Stimulated activated memory B cell treated with anti-CD40 and anti-IgM and Interleukin-4, amounts not matched to agents 10 μg/mL and 1 μg/mL and 100 μg/mL, for 72 hours (primary cell): ENCODE measurements around the gene FRAT2.
A peak's percentile ranks its signal among the peaks of the same experiment; 100 is the strongest.

Source experiments
- ATAC-seq: fragments of 150-1000 bp; cut with Tn5 transposase; 2 replicates; pipeline ENCODE4 v1.10.0; 2021
- H3K27ac Mint-ChIP-seq: one replicate; pipeline ENCODE4 v1.8.0; 2022; ENCODE audit warnings: mild to moderate bottlenecking, mixed read lengths
- H3K27me3 Mint-ChIP-seq: one replicate; pipeline ENCODE4 v1.8.0; 2022; ENCODE audit warnings: mixed read lengths
- H3K36me3 Mint-ChIP-seq: one replicate; pipeline ENCODE4 v1.8.0; 2022; ENCODE audit warnings: mixed read lengths
- H3K4me1 Mint-ChIP-seq: one replicate; pipeline ENCODE4 v1.8.0; 2022; ENCODE audit warnings: mixed read lengths
- H3K4me3 Mint-ChIP-seq: one replicate; pipeline ENCODE4 v1.8.0; 2022; ENCODE audit warnings: mild to moderate bottlenecking, moderate library complexity, mixed read lengths
- H3K9me3 Mint-ChIP-seq: one replicate; pipeline ENCODE4 v1.8.0; 2022; ENCODE audit warnings: mixed read lengths

FRAT2 gene, protein sequence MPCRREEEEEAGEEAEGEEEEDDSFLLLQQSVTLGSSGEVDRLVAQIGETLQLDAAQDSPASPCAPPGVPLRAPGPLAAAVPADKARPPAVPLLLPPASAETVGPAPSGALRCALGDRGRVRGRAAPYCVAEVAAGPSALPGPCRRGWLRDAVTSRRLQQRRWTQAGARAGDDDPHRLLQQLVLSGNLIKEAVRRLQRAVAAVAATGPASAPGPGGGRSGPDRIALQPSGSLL

DNA sequence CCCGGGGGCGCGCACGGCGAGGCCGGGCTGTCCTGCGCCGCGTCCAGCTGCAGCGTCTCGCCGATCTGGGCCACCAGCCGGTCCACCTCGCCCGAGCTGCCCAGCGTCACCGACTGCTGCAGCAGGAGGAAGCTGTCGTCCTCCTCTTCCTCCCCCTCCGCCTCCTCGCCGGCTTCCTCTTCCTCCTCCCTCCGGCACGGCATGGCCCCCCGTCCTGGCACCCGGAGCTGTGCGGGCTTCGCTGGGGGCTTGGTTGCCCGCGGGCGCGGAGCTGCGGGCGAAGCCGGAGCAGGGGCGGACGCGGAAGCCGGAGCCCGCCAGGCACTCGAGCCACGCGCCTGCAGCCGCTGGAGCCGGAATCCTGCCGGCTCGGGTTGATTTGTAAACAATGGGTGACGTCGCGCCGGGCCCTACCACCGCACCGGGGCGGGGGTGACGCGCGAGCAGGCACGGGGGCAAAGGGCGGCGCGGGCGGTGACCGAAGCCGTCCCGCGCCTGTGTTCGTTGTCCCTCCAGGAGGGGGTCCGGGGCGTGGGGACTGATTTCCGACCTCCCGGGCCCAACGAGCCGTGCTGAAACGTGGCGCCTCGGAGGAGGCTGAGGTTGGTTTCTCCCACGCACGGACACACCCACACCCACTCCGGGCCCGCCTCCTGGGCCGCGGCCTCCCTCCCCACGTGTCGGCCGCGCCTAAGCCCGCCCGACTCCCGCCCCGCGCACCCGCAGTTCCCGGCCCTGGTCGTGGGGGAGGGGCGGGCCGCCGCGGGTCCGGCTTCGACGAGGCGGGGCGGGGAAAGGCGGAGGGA lies at the start of gene FRAT2:
Gene FRAT2 (minus strand): TSS at position 360 of the 806 bp plus-strand sequence. CDS start 157 bp downstream, at position 203.
- Mint-ChIP-seq H3K36me3 (peaks cover 5% of the 10 kb centered on the region), H3K4me1 (peaks cover 44% of the 10 kb centered on the region)

DNA sequence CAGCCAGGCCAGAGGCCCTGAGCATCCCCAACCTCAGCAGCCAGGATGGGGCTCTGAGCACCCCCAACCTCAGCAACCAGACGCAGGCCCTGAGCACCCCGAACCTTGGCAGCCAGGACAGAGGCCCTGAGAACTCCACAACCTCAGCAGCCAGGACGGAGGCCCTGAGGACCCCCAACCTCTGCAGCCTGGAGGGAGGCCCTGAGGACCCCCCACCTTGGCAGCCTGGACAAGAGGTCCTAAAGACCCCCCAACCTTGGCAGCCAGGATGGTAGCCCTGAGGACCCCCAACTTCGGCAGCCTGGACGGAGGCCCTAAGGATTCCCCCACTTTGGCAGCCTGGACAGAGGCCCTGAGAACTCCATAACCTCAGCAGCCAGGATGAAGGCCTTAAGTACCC lies 49.6 kb upstream of the FRAT2 start:
- Mint-ChIP-seq H3K27me3 (no peaks in the 10 kb centered on the region), H3K36me3 (peaks cover 47% of the 10 kb centered on the region), H3K4me3 (no peak overlapping the region)

More for the DNA sequence above, at the start of gene FRAT2:
- Mint-ChIP-seq H3K4me3 (peak within 1 kb of the TSS; percentile 86), H3K27ac (peak within 1 kb of the TSS; percentile 85), H3K9me3 (no peaks in the 10 kb centered on the region), H3K27me3 (no peaks in the 10 kb centered on the region)
- peak; percentile 94 for ATAC-seq

DNA sequence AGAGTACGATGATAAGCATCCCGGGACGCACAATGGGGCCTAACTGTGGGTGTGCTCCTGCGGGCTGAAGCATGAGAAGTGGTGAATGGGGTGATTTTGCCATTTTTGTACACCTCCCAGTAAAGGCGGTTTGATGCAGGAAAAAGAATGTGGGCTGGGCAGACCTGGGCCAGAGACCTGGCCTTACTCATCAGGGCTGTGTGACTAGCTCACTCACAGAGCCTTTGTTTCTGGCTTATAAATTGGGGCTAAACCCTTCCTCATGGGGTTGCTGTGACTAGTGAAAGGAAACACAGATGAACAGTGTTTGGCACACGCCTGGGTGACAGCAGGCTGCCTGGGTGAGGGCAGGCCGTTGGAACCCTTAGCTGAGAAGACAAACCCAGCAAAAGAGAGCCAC lies 48.6 kb upstream of the FRAT2 start:
- no peak for ATAC-seq
- H3K27ac Mint-ChIP-seq, result no peak overlapping the region
- no peaks in the 10 kb centered on the region for H3K9me3 Mint-ChIP-seq
- peaks cover 46% of the 10 kb centered on the region for H3K36me3 Mint-ChIP-seq
- no peaks in the 10 kb centered on the region for H3K4me1 Mint-ChIP-seq
- H3K27me3 Mint-ChIP-seq, result no peaks in the 10 kb centered on the region
- H3K4me3 Mint-ChIP-seq, result no peak overlapping the region

More for the DNA sequence above, 49.6 kb upstream of the FRAT2 start:
- ATAC-seq, result no peak
- no peaks in the 10 kb centered on the region for H3K9me3 Mint-ChIP-seq
- no peaks in the 10 kb centered on the region for H3K4me1 Mint-ChIP-seq
- H3K27ac Mint-ChIP-seq, result no peak overlapping the region

DNA sequence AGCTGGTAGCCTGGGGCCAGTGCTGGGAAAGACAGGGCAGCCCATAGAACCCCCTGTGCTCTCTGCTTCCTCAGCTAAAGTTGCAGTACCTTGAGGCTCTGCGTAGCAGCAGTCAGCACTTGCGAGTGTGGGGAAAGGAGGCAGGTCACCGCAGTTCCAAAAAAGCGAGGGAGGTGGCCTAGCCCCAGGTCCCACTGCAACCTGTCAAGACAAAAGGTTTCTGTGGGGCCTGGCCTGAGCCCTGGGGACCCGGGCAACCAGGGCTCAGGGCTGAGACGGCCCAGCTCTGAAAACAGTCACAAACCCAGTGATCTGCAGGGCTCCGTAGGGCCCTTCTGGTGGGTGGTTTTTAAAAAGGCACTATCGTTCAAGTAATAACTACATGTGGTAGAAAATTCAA lies 47.1 kb upstream of the FRAT2 start:
- no peak overlapping the region for H3K4me3 Mint-ChIP-seq
- H3K9me3 Mint-ChIP-seq, result no peaks in the 10 kb centered on the region
- H3K27me3 Mint-ChIP-seq, result no peaks in the 10 kb centered on the region
- no peak for ATAC-seq
- no peak overlapping the region for H3K27ac Mint-ChIP-seq
- H3K4me1 Mint-ChIP-seq, result no peaks in the 10 kb centered on the region
- peaks cover 37% of the 10 kb centered on the region for H3K36me3 Mint-ChIP-seq

- H3K4me1 Mint-ChIP-seq, result no peaks in the 10 kb centered on the region
- ATAC-seq, result peak; percentile 12
- no peaks in the 10 kb centered on the region for H3K27me3 Mint-ChIP-seq
- no peaks in the 10 kb centered on the region for H3K9me3 Mint-ChIP-seq
- no peak overlapping the region for H3K4me3 Mint-ChIP-seq
- H3K36me3 Mint-ChIP-seq, result peaks cover 36% of the 10 kb centered on the region
- no peak overlapping the region for H3K27ac Mint-ChIP-seq
Observed at GRCh38 chr10:97380516-97380915, 46.0 kb upstream of the FRAT2 start.

DNA sequence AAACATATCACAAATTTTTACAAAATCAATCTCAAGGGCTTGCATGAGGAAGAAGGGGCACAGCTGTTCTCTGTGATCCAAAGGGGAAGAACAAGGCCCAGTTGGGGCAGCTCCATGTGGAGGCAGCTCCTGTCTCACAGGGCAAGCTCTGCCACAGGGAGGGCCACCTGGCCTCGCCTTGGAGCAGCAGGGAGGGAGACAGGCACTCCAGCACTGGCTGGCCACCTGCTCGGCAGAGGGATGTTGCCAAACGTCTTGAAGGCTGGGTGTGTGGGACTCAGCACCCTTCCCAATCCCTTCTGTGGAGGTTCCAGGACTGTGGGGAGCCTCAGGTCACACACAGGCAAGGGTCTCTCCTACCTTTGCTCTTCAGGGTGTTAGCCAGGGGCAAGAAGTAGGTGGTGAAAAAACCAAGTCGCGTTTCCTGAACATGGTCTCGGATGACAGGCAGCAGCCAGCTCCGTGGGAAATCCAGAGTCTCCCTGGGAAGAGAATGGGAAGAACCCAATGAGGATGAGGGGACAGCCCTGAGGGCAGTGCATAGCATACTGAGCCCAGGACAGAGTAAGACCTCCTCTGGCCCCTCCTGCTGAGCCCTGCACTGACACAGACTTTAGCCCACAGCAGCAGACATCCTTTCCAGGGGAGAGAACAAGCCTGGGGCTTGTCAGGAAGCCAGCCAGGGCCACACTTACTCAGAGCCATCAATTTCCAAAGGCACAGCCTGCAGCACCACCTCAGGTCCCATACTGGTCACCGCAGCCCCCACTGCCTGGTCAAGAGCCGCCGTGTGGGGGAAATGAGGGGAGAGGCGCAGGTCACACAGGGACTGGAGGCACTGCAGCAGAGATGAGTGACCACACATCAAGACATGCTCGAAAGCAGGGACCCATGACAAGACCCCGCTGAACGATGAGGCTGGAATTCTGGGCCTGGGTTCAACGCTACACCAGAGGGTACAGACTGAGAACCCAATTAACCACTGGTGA lies 44.7 kb upstream of the FRAT2 start:
- H3K27me3 Mint-ChIP-seq, result no peaks in the 10 kb centered on the region
- ATAC-seq, result no peak
- no peaks in the 10 kb centered on the region for H3K9me3 Mint-ChIP-seq
- H3K4me1 Mint-ChIP-seq, result no peaks in the 10 kb centered on the region
- peaks cover 34% of the 10 kb centered on the region for H3K36me3 Mint-ChIP-seq
- H3K4me3 Mint-ChIP-seq, result no peak overlapping the region
- no peak overlapping the region for H3K27ac Mint-ChIP-seq

GRCh38 chr10:97376413-97376812 lies 41.9 kb upstream of the FRAT2 start:
- Mint-ChIP-seq H3K27ac (no peak overlapping the region), H3K4me1 (no peaks in the 10 kb centered on the region)

GRCh38 chr10:97373456-97373855 lies 38.9 kb upstream of the FRAT2 start:
- H3K4me1 Mint-ChIP-seq, result no peaks in the 10 kb centered on the region

More at GRCh38 chr10:97376413-97376812, 41.9 kb upstream of the FRAT2 start:
- no peak for ATAC-seq
- no peak overlapping the region for H3K4me3 Mint-ChIP-seq
- H3K36me3 Mint-ChIP-seq, result peaks cover 52% of the 10 kb centered on the region
- H3K27me3 Mint-ChIP-seq, result no peaks in the 10 kb centered on the region
- H3K9me3 Mint-ChIP-seq, result no peaks in the 10 kb centered on the region

GRCh38 chr10:97372233-97372875 lies 37.8 kb upstream of the FRAT2 start:
- no peaks in the 10 kb centered on the region for H3K27me3 Mint-ChIP-seq
- ATAC-seq, result no peak
- H3K27ac Mint-ChIP-seq, result no peak overlapping the region
- peaks cover 78% of the 10 kb centered on the region for H3K36me3 Mint-ChIP-seq
- no peaks in the 10 kb centered on the region for H3K9me3 Mint-ChIP-seq
- no peak overlapping the region for H3K4me3 Mint-ChIP-seq
- H3K4me1 Mint-ChIP-seq, result peaks cover 3% of the 10 kb centered on the region

More at GRCh38 chr10:97373456-97373855, 38.9 kb upstream of the FRAT2 start:
- H3K27me3 Mint-ChIP-seq, result no peaks in the 10 kb centered on the region
- H3K9me3 Mint-ChIP-seq, result no peaks in the 10 kb centered on the region
- H3K4me3 Mint-ChIP-seq, result no peak overlapping the region
- H3K27ac Mint-ChIP-seq, result no peak overlapping the region
- ATAC-seq, result no peak
- H3K36me3 Mint-ChIP-seq, result peaks cover 67% of the 10 kb centered on the region

GRCh38 chr10:97371696-97372095 lies 37.2 kb upstream of the FRAT2 start:
- Mint-ChIP-seq H3K27me3 (no peaks in the 10 kb centered on the region), H3K36me3 (peaks cover 83% of the 10 kb centered on the region), H3K4me3 (no peak overlapping the region), H3K9me3 (no peaks in the 10 kb centered on the region), H3K4me1 (peaks cover 9% of the 10 kb centered on the region), H3K27ac (no peak overlapping the region)
- peak; percentile 18 for ATAC-seq

- H3K4me1 Mint-ChIP-seq, result peaks cover 33% of the 10 kb centered on the region
- peak overlapping the region; percentile 90 for H3K27ac Mint-ChIP-seq
- H3K36me3 Mint-ChIP-seq, result peaks cover 94% of the 10 kb centered on the region
- no peak for ATAC-seq
- H3K9me3 Mint-ChIP-seq, result no peaks in the 10 kb centered on the region
- H3K4me3 Mint-ChIP-seq, result no peak overlapping the region
- no peaks in the 10 kb centered on the region for H3K27me3 Mint-ChIP-seq
Observed at GRCh38 chr10:97367126-97367649, 32.7 kb upstream of the FRAT2 start.

- Mint-ChIP-seq H3K4me1 (peaks cover 33% of the 10 kb centered on the region), H3K4me3 (peak overlapping the region; percentile 43), H3K27ac (peak overlapping the region; percentile 90), H3K9me3 (no peaks in the 10 kb centered on the region), H3K27me3 (no peaks in the 10 kb centered on the region), H3K36me3 (peaks cover 88% of the 10 kb centered on the region)
- no peak for ATAC-seq
Observed at GRCh38 chr10:97366572-97366971, 32.0 kb upstream of the FRAT2 start.

DNA sequence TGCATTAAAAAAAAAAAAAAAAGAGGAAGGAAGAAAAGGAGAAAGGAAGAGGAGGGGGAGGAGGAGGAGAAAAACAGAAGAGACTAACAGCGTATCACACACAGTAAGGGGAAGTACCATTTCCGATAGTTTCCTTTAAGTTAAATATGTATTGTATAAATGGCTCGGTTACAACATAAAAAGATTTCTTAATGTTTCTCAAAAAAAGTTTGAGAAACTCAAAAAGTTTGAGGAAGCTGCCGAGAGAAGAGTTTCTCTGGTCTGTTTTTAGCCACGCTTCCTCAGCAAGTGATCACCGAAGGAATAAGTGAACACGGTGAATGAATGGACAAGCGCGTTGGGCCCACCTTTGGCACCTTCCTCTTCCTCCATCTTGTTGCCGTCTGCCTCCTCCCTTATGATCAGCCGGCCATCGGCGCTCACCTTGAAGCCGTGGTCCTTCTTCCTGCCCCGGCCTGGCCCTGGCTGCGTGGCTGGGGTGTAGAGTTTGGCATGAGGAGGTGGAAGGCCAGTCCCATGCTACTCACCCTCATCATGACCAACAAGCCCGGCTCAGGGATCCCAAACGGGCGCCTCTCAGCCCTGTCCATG lies 31.3 kb upstream of the FRAT2 start:
- Mint-ChIP-seq H3K4me1 (peaks cover 33% of the 10 kb centered on the region), H3K4me3 (peak overlapping the region; percentile 43), H3K27me3 (no peaks in the 10 kb centered on the region), H3K9me3 (no peaks in the 10 kb centered on the region), H3K27ac (peak overlapping the region; percentile 90), H3K36me3 (peaks cover 87% of the 10 kb centered on the region)
- peak; percentile 78 for ATAC-seq

GRCh38 chr10:97363071-97363470 lies 28.5 kb upstream of the FRAT2 start:
- ATAC-seq, result no peak

More at GRCh38 chr10:97363071-97363470, 28.5 kb upstream of the FRAT2 start:
- Mint-ChIP-seq H3K27ac (no peak overlapping the region), H3K9me3 (no peaks in the 10 kb centered on the region), H3K4me3 (no peak overlapping the region), H3K36me3 (peaks cover 84% of the 10 kb centered on the region), H3K27me3 (no peaks in the 10 kb centered on the region), H3K4me1 (peaks cover 33% of the 10 kb centered on the region)
